UCSD-AML1 (cell line): ENCODE measurements around the gene AKAP8.
A peak's percentile ranks its signal among the peaks of the same experiment; 100 is the strongest.
"Not testable (repeated sequence)": the region's sequence is repeated elsewhere in the genome, so short reads cannot be mapped to it uniquely, and the experiment has no call there.

ENCODE experiments used
- DNase-seq: peaks from one replicate; lab custom pipeline; 2025; ENCODE audit not compliant: unreplicated experiment; lab: John Stamatoyannopoulos, UW

AKAP8 gene

GRCh38 chr19:15335992-15336391 is 43.6 kb downstream of the AKAP8 start:
- DNase-seq = not testable (repeated sequence)

DNA sequence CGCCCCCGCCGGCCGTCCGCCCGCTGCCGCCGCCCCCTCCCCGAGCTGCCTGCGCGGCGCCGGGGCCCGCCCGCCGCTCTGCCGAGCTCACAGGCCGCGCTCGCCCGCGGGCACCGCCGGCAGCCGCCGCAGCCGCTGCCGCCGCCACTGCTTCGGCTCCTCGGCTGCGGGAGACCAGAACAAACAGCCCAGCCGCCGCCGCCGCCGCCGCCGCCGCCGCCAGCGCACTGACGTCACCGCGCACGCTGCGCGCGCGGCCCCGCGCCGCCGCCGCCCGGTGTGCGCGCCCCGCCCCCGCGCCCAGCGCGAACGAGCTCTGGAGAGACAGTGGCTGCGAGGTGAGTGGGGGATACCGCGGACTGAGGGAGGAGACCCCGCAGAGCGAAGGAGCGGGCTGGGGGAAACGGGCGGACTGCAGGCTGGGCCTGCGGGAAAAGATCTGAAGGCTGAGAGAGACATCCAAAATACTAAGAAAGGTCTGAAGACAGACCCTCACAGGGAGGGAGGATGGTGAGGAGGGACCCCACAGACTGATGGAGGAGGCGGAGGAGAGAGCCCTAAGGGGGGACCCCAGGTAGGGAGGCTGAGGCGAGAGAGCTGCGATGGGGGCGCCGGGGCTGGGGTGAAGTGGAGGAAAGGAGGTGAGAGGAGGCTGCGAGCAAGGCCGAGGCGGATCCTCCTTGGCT is 47.1 kb downstream of the AKAP8 start, which contains the start of gene BRD4:
Gene BRD4 (minus strand): TSS at position 229 of the 686 bp plus-strand sequence. CDS start 59,440 bp downstream, outside the sequence.
- peak; percentile 69 for DNase-seq

- peak; percentile 59 for DNase-seq
Measured at GRCh38 chr19:15331419-15332310, 47.9 kb downstream of the AKAP8 start.

DNA sequence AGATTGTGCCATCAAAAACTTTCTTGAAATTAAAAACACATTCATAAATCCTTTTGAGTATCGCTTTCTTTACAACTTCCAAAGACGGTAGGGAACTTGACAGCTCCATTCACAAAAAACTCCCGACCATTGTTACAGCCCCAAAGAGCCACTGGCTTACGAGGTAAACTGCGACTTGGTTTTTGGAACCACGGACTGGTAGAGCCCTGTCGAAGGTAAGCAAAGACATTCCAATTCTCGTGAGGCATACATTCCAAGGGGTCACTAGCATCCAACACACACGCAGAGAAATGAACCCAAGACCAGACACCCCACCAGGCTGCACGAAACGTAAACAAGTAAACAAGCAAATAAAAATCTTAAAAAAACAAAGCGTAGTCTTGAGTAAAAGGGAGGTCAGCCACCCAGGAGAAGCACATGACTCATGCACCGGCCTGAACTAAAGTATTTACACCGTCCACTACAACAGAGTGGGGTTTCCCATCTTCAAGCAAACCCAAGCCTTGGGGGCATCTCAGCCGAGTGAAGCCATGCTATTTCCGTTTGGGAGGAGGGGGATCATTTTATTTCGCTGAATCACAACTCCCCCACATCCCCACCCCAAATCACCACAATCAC is 48.7 kb downstream of the AKAP8 start:
- DNase-seq = no peak

- DNase-seq = no peak
Measured at GRCh38 chr19:15328312-15328711, 51.3 kb downstream of the AKAP8 start.

GRCh38 chr19:15324791-15325519 is 54.6 kb downstream of the AKAP8 start:
- no peak for DNase-seq

DNA sequence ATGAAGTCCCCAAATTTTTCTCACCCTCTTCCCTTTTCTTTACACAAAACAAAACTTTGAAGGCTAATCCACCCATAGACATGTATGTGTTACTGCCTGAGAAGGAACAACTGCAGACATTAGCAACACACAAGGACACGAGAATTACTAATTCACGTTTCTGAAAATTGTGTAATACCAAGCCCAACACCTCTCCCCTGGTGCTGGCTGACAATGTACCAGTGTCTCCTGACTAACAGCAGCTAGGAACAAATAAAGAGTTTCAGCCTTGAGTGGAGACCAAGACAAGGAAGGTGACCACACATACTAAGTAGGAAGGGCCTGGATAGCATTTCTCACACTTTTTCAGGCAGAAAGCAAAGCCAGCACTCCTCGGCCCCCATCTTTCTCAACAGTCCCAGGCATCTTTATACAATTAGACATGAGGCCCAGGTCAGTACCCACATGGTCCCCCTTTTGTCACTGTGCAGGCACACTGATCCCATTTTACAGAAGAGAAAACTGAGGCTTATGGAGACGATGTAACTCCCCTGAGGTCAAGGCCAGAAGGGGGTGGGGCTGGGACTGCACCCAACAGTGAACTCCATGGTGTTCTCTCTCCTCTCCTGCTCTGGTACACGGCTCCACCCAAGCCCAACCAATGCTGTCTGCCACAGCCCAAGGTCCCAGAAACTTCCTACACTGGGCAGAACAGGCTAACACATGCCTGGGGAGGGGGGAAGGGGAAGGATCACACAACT is 55.9 kb downstream of the AKAP8 start:
- DNase-seq = no peak

- DNase-seq = no peak
Measured at GRCh38 chr19:15321739-15322138, 57.8 kb downstream of the AKAP8 start.

- DNase-seq = no peak
Measured at GRCh38 chr19:15320116-15320515, 59.5 kb downstream of the AKAP8 start.

DNA sequence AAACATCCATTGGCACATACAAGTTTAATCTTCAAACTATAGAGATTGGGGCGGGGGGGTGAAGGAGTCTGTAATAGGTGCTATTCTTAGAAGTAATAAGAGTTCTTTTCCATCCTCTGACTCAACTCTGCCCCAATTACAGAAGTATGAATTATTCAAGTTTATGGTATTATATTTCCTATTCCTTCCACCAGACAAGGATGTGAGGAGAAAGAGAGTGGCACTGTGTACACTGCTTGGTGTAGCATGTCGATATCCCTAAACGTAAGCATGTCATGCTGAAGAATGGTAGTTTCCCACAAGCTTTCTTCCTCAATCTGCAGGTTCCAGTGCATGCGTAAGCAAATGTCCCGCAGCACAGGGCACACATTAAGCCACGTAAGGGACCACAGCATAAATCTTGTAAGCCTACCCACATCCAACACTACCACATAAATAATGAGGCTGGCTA is 61.3 kb downstream of the AKAP8 start:
- DNase-seq = no peak

DNA sequence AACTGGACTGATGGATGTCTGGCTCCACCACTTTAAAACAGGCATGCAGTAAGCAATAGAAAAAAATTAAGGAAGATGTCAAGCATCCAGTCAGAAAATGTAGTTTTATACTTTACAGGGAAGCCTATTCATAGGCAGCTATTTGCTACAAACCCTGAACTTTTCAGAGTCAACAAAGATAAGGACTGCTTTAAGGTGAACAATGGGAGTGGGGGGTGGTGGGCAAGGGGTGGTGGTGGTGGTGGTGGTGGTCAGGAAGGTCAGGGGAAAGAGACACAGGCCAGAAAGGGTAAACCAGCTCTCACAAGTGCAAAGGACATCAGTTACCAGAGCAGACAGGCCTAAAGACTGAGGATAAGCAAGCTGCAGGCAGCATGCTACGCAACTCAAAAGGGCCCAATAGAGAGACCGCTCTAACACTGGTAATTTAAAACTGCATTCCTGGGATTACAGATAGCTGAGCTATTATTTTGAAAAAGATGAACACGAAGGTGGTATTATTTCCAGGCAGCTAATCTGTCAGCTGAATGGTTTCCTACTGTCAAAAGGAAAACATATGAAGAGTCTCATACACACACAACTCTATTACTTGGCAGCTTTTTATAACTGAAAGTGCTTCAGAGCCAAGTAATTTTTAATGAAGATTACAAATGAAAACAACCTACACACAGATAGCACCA is 62.1 kb downstream of the AKAP8 start:
- no peak for DNase-seq

- no peak for DNase-seq
Measured at GRCh38 chr19:15316498-15316897, 63.1 kb downstream of the AKAP8 start.

DNA sequence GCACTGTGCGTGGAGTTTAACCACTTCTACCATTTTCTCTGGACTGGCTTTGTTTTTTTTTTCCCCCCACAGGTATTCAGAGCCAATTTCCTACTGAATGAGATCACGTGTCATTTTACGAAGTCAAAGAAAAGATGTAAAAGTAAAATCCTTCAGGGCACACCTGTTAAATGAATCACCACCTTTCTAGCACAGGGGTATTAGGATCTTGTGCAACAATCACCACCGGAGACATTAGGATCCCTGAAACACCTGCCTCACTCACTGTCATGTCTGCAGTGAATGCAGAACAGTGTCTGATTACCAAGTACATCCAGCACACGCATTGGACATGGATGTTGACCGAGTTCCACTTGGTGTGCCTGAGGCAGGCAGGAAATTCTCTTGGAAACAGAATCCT is 64.5 kb downstream of the AKAP8 start:
- no peak for DNase-seq

GRCh38 chr19:15313649-15314279 is 65.8 kb downstream of the AKAP8 start:
- DNase-seq = no peak

- no peak for DNase-seq
Measured at GRCh38 chr19:15307169-15307568, 72.4 kb downstream of the AKAP8 start.

GRCh38 chr19:15305582-15306334 is 73.8 kb downstream of the AKAP8 start:
- DNase-seq = no peak

- no peak for DNase-seq
Measured at GRCh38 chr19:15304140-15304705, 75.4 kb downstream of the AKAP8 start.
